Progenitor cell of endocrine pancreas (in vitro differentiated cells): ENCODE measurements around the gene RS1. TPM values are rescaled to one million over a fixed set of nuclear protein-coding genes. Genes with fewer than 3 reads are reported as not detected.

Experiments
- DNase-seq: peaks from one replicate; pipeline ENCODE4 v3.0.0; 2021; ENCODE audit warnings: low spot score; ENCODE audit not compliant: unreplicated experiment
- H3K27ac Mint-ChIP-seq: 2 replicates; pipeline ENCODE4 v1.8.0; 2021; ENCODE audit warnings: mild to moderate bottlenecking, moderate library complexity, mixed read lengths
- H3K27me3 Mint-ChIP-seq: 2 replicates; pipeline ENCODE4 v1.8.0; 2021; ENCODE audit warnings: mixed read lengths
- H3K36me3 Mint-ChIP-seq: 2 replicates; pipeline ENCODE4 v1.8.0; 2022; ENCODE audit warnings: mixed read lengths; ENCODE audit not compliant: insufficient read depth
- H3K4me1 Mint-ChIP-seq: 2 replicates; pipeline ENCODE4 v1.8.0; 2021; ENCODE audit warnings: low read depth, mixed read lengths
- H3K4me3 Mint-ChIP-seq: 2 replicates; pipeline ENCODE4 v1.8.0; 2021; ENCODE audit warnings: low read depth, mild to moderate bottlenecking, moderate library complexity, mixed read lengths
- H3K9me3 Mint-ChIP-seq: 2 replicates; pipeline ENCODE4 v1.8.0; 2021; ENCODE audit warnings: low read depth, mixed read lengths
- CTCF ChIP-seq: fragments of 200-600 bp; sonication (generic); IDR thresholded peaks from one replicate; pipeline ENCODE4 v1.5.0; 2021; ENCODE audit warnings: antibody characterized with exemption, mild to moderate bottlenecking; ENCODE audit not compliant: unreplicated experiment
- total RNA-seq: library from RNA; stranded (reverse); gene quantifications from 2 replicates; pipeline ENCODE4 v1.2.1, GENCODE V29; 2021

Gene RS1
- total RNA-seq, 1 donor from 2014 or later, result not detected

GRCh38 chrX:18666614-18667013, 5.3 kb downstream of the RS1 start:
- H3K4me1 Mint-ChIP-seq, result peaks cover 3% of the 10 kb centered on the region
- TF ChIP-seq CTCF, result no peak
- no peak overlapping the region for H3K4me3 Mint-ChIP-seq
- DNase-seq, result no peak
- no peaks in the 10 kb centered on the region for H3K27me3 Mint-ChIP-seq
- H3K36me3 Mint-ChIP-seq, result peaks cover 4% of the 10 kb centered on the region
- H3K9me3 Mint-ChIP-seq, result peaks cover 19% of the 10 kb centered on the region
- H3K27ac Mint-ChIP-seq, result no peak overlapping the region

GRCh38 chrX:18664947-18665346, 7.0 kb downstream of the RS1 start:
- no peak for DNase-seq
- peaks cover 22% of the 10 kb centered on the region for H3K9me3 Mint-ChIP-seq
- H3K27me3 Mint-ChIP-seq, result no peaks in the 10 kb centered on the region
- no peak overlapping the region for H3K27ac Mint-ChIP-seq
- no peak overlapping the region for H3K4me3 Mint-ChIP-seq
- peaks cover 2% of the 10 kb centered on the region for H3K4me1 Mint-ChIP-seq
- TF ChIP-seq CTCF, result no peak
- H3K36me3 Mint-ChIP-seq, result peaks cover 4% of the 10 kb centered on the region

GRCh38 chrX:18661273-18661672, 10.6 kb downstream of the RS1 start:
- H3K27me3 Mint-ChIP-seq, result no peaks in the 10 kb centered on the region
- no peak overlapping the region for H3K27ac Mint-ChIP-seq
- no peaks in the 10 kb centered on the region for H3K4me1 Mint-ChIP-seq
- H3K4me3 Mint-ChIP-seq, result no peak overlapping the region
- peaks cover 4% of the 10 kb centered on the region for H3K36me3 Mint-ChIP-seq
- no peak for DNase-seq
- peaks cover 23% of the 10 kb centered on the region for H3K9me3 Mint-ChIP-seq
- TF ChIP-seq CTCF, result no peak

GRCh38 chrX:18654875-18655836, 16.8 kb downstream of the RS1 start:
- DNase-seq, result no peak
- H3K27me3 Mint-ChIP-seq, result no peaks in the 10 kb centered on the region
- H3K27ac Mint-ChIP-seq, result no peak overlapping the region
- no peaks in the 10 kb centered on the region for H3K4me1 Mint-ChIP-seq
- peaks cover 7% of the 10 kb centered on the region for H3K9me3 Mint-ChIP-seq
- no peaks in the 10 kb centered on the region for H3K36me3 Mint-ChIP-seq
- H3K4me3 Mint-ChIP-seq, result no peak overlapping the region
- TF ChIP-seq CTCF, result no peak

GRCh38 chrX:18652636-18653035, 19.3 kb downstream of the RS1 start:
- DNase-seq, result no peak
- TF ChIP-seq CTCF, result no peak
- Mint-ChIP-seq H3K27me3 (no peaks in the 10 kb centered on the region), H3K4me3 (no peak overlapping the region), H3K4me1 (peaks cover 4% of the 10 kb centered on the region), H3K9me3 (peaks cover 3% of the 10 kb centered on the region), H3K27ac (no peak overlapping the region), H3K36me3 (no peaks in the 10 kb centered on the region)
